Lower leg skin (tissue), 3 donors: ENCODE results near the gene NUDT3.

Source experiments
- POLR2A ChIP-seq, 2 donors: fragments of 450-650 bp; IDR thresholded peaks; one replicate each; pipeline ENCODE4 v1.6.1; 2016 to 2017; ENCODE audit warnings: antibody characterized with exemption in 2 of 2, mild to moderate bottlenecking in 1 of 2, moderate library complexity in 1 of 2
- TF ChIP-seq, protein P1 (sequence below), 3 donors: fragments of 450-650 bp; IDR thresholded peaks; one replicate each; pipeline ENCODE4 v1.5.1; 2016; ENCODE audit warnings: antibody characterized with exemption in 3 of 3, mild to moderate bottlenecking in 3 of 3, moderate library complexity in 2 of 3

DNA sequence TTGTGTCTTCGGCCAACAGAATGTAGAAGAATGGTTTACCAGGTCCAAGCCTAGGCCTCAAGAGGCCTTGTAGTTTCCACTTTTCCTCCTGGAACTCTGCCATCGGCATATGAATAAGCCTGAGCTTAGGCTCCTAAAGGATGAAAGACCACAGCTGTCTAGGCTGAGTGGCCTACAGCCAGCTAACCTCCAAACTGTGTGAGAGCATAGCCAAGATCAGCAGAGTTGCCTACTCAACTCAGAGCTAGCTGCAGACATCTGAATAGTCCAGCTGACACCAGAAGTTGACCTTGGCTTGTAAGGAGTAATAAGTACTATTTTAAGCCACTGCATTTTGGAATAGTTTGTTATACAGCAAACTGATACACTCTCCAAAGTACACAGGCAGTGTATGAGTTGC is 91.1 kb downstream of the NUDT3 start:
- TF ChIP-seq, protein P1, sequence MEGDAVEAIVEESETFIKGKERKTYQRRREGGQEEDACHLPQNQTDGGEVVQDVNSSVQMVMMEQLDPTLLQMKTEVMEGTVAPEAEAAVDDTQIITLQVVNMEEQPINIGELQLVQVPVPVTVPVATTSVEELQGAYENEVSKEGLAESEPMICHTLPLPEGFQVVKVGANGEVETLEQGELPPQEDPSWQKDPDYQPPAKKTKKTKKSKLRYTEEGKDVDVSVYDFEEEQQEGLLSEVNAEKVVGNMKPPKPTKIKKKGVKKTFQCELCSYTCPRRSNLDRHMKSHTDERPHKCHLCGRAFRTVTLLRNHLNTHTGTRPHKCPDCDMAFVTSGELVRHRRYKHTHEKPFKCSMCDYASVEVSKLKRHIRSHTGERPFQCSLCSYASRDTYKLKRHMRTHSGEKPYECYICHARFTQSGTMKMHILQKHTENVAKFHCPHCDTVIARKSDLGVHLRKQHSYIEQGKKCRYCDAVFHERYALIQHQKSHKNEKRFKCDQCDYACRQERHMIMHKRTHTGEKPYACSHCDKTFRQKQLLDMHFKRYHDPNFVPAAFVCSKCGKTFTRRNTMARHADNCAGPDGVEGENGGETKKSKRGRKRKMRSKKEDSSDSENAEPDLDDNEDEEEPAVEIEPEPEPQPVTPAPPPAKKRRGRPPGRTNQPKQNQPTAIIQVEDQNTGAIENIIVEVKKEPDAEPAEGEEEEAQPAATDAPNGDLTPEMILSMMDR (IDR thresholded peaks at IDR 0.05) = no peak
- no peak for TF ChIP-seq POLR2A (IDR thresholded peaks at IDR 0.05)
